ENCODE data around the gene HLTF. TPM values are rescaled to one million over a fixed set of nuclear protein-coding genes. Genes with fewer than 3 reads are reported as not detected.

HLTF gene
- total and polyA plus RNA-seq, 2 of the 13 experiments (the other 11 are each of a cell fraction or from before 2014, with no cell fraction given) = 12.0 to 22.9 TPM

DNA sequence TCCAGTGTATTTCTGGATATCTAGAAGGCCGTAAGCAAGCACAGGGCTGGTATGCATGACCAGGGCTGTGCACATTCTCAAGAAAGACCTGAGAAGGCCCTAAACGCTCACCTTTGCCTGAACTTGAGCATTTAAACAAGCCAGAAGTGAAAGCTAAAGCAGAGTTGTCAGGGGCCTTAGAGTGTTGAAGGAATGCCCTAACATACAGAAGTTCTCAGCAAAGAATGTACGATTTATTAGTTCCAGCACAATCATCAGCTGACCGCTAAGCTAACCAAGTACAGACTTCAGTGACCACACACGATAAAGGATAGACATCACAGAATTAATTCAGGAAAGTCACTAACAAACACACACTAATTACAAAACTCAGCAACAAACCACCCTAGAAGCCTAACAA, 8.7 kb downstream of the HLTF start:
- 95% methylated on average over 5 of the region's 5 CpGs for WGBS (ENCODE audit: low lambda C conversion rate)
- CTCF ChIA-PET (ENCODE audit: low intra/inter-chr PET ratio, low total read pairs) = no interaction called here
- POLR2A ChIA-PET = no interaction called here
- TF ChIP-seq ZNF782 (CRISPR knock-in tag; IDR thresholded peaks at IDR 0.05; ENCODE audit: borderline replicate concordance) = no peak
- no peak for TF ChIP-seq SAP130 (CRISPR knock-in tag; IDR thresholded peaks at IDR 0.05; ENCODE audit: low read depth)
- TF ChIP-seq ZNF710 (CRISPR knock-in tag; IDR thresholded peaks at IDR 0.05; ENCODE audit: borderline replicate concordance) = no peak
- TF ChIP-seq TCF7 (IDR thresholded peaks at IDR 0.05; ENCODE audit: low read depth) = no peak
- TF ChIP-seq ZNF124 (CRISPR knock-in tag; IDR thresholded peaks at IDR 0.05) = no peak
- no peak for TF ChIP-seq ZNF337 (CRISPR knock-in tag; IDR thresholded peaks at IDR 0.05; ENCODE audit: borderline replicate concordance, low read depth)
- TF ChIP-seq ZNF207 (IDR thresholded peaks at IDR 0.05; ENCODE audit: borderline replicate concordance) = no peak
- TF ChIP-seq SMC3 (IDR thresholded peaks at IDR 0.05; ENCODE audit: low read length) = no peak
- TF ChIP-seq ZNF768 (CRISPR knock-in tag; IDR thresholded peaks at IDR 0.05) = no peak
- no peak for TF ChIP-seq HNRNPUL1 (IDR thresholded peaks at IDR 0.05; ENCODE audit: low read depth, low read length)
- TF ChIP-seq GMEB1 (CRISPR knock-in tag; IDR thresholded peaks at IDR 0.05; ENCODE audit: borderline replicate concordance) = no peak
- TF ChIP-seq, protein P1, sequence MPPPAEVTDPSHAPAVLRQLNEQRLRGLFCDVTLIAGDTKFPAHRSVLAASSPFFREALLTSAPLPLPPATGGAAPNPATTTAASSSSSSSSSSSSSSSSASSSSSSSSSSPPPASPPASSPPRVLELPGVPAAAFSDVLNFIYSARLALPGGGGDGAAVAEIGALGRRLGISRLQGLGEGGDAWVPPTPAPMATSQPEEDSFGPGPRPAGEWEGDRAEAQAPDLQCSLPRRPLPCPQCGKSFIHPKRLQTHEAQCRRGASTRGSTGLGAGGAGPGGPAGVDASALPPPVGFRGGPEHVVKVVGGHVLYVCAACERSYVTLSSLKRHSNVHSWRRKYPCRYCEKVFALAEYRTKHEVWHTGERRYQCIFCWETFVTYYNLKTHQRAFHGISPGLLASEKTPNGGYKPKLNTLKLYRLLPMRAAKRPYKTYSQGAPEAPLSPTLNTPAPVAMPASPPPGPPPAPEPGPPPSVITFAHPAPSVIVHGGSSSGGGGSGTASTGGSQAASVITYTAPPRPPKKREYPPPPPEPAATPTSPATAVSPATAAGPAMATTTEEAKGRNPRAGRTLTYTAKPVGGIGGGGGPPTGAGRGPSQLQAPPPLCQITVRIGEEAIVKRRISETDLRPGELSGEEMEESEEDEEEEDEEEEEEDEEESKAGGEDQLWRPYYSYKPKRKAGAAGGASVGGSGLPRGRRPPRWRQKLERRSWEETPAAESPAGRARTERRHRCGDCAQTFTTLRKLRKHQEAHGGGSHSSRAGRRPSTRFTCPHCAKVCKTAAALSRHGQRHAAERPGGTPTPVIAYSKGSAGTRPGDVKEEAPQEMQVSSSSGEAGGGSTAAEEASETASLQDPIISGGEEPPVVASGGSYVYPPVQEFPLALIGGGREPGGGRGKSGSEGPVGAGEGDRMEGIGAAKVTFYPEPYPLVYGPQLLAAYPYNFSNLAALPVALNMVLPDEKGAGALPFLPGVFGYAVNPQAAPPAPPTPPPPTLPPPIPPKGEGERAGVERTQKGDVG (CRISPR knock-in tag; IDR thresholded peaks at IDR 0.05; ENCODE audit: borderline replicate concordance) = no peak
- no peak for TF ChIP-seq ARNT (IDR thresholded peaks at IDR 0.05)
- TF ChIP-seq, protein P2, sequence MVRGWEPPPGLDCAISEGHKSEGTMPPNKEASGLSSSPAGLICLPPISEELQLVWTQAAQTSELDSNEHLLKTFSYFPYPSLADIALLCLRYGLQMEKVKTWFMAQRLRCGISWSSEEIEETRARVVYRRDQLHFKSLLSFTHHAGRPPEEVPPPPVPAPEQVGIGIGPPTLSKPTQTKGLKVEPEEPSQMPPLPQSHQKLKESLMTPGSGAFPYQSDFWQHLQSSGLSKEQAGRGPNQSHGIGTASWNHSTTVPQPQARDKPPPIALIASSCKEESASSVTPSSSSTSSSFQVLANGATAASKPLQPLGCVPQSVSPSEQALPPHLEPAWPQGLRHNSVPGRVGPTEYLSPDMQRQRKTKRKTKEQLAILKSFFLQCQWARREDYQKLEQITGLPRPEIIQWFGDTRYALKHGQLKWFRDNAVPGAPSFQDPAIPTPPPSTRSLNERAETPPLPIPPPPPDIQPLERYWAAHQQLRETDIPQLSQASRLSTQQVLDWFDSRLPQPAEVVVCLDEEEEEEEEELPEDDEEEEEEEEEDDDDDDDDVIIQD (CRISPR knock-in tag; IDR thresholded peaks at IDR 0.05; ENCODE audit: low read depth) = no peak

More for the DNA sequence above, 8.7 kb downstream of the HLTF start:
- ATAC-seq (no peak), FAIRE-seq (no peak), DNase-seq (ENCODE audit: low spot score) (no peak)
- H2AFZ ChIP-seq (ENCODE audit: low read length) = no peak overlapping the region
- in situ Hi-C loops (cut with HindIII; ENCODE audit: extremely low pct_ligation_motif_present, low pct_unique_long_range_greater_than_20kb) = no loop called here
- no peak overlapping the region for H3K9ac ChIP-seq (ENCODE audit: insufficient read depth, low read depth, low read length)
- BruUV-seq (replicated peaks) = no TSS peak
- H3K9me3 ChIP-seq (ENCODE audit: low read length) = no peaks in the 10 kb centered on the region
- no peak overlapping the region for H3K4me2 ChIP-seq (ENCODE audit: low read depth, low read length)
- no peak overlapping the region for H3K27ac ChIP-seq (ENCODE audit: extremely low read length, insufficient read depth, low read length)
- no peaks in the 10 kb centered on the region for H4K20me1 ChIP-seq (ENCODE audit: insufficient read depth, low read length)
- H3K36me3 ChIP-seq (replicated peaks in 1 of 2; ENCODE audit: control insufficient read depth in 1 of 2, insufficient read depth in 2 of 2, low read length in 2 of 2) = peaks cover 1 to 16% of the 10 kb centered on the region in 2 experiments; a peak in 3 of 5 replicates
- peaks cover 8% of the 10 kb centered on the region for H3K79me2 ChIP-seq (ENCODE audit: insufficient read depth, low read length)
- no peaks in the 10 kb centered on the region for H3K27me3 ChIP-seq (ENCODE audit: control insufficient read depth in 1 of 2, insufficient read depth in 2 of 2, low read length in 2 of 2)
- H3K4me1 ChIP-seq (ENCODE audit: insufficient read depth, low read length) = no peaks in the 10 kb centered on the region
- intact Hi-C loops (cut with micrococcal nuclease; ENCODE audit: unreplicated experiment) = no loop called here
- H3K4me3 ChIP-seq (replicated peaks in 1 of 3; ENCODE audit: insufficient read depth in 1 of 3, low read depth in 2 of 3, low read length in 3 of 3) = no peak overlapping the region
